ENCODE data around the gene HGFAC.

HGFAC gene

GRCh38 chr4:3468804-3469203 is 27.0 kb downstream of the HGFAC start:
- H3K4me1 ChIP-seq (ENCODE audit: control insufficient read depth, insufficient read depth, low read depth, low read length): peaks cover 5% of the 10 kb centered on the region
- no peak overlapping the region for H3K4ac ChIP-seq (ENCODE audit: low read depth in 1 of 2, low read length in 2 of 2)
- no peaks in the 10 kb centered on the region for H3K9me3 ChIP-seq (ENCODE audit: control insufficient read depth, low read length)
- no peak overlapping the region for H2BK12ac ChIP-seq (ENCODE audit: low read length in 2 of 2)
- H4K91ac ChIP-seq (ENCODE audit: low read length): peak overlapping the region; percentile 37
- H3K27ac ChIP-seq (ENCODE audit: low read length, poor library complexity, severe bottlenecking): no peak overlapping the region
- no peak for DNase-seq
- H3K4me3 ChIP-seq (ENCODE audit: insufficient read depth in 1 of 2, low read depth in 1 of 2, low read length in 2 of 2): no peak overlapping the region
- WGBS: 95% methylated on average over 11 of the region's 11 CpGs
- H3K14ac ChIP-seq (ENCODE audit: low read length in 2 of 2): peak overlapping the region in 1 of 2 experiments; percentile 22
- no peaks in the 10 kb centered on the region for H3K36me3 ChIP-seq (ENCODE audit: control insufficient read depth in 1 of 2, insufficient read depth in 2 of 2, low read depth in 1 of 2, low read length in 2 of 2)
- H4K8ac ChIP-seq (ENCODE audit: low read length): no peak overlapping the region
- H3K27me3 ChIP-seq (ENCODE audit: control insufficient read depth in 1 of 2, insufficient read depth in 1 of 2, low read length in 2 of 2): peaks cover 20 to 56% of the 10 kb centered on the region in 2 experiments
- H3K23ac ChIP-seq (ENCODE audit: low read length in 2 of 2): no peak overlapping the region
- H2AK5ac ChIP-seq (ENCODE audit: low read length, severe bottlenecking): no peak overlapping the region
- H3K18ac ChIP-seq (ENCODE audit: low read depth in 1 of 2, low read length in 2 of 2): no peak overlapping the region
- no peak overlapping the region for H2BK120ac ChIP-seq (ENCODE audit: low read depth, low read length)
- H3K4me2 ChIP-seq (ENCODE audit: low read length, poor library complexity, severe bottlenecking): no peak overlapping the region
- no peaks in the 10 kb centered on the region for H3K79me1 ChIP-seq (replicated peaks; ENCODE audit: low read length, poor library complexity, severe bottlenecking)
- H2AFZ ChIP-seq (ENCODE audit: low read depth, low read length): no peak overlapping the region
- H2BK5ac ChIP-seq (ENCODE audit: low read depth, low read length, poor library complexity, severe bottlenecking): no peak overlapping the region
- no peak overlapping the region for H2BK15ac ChIP-seq (ENCODE audit: low read depth, poor library complexity, severe bottlenecking)
- no peak overlapping the region for H3K9ac ChIP-seq (ENCODE audit: low read length)

DNA sequence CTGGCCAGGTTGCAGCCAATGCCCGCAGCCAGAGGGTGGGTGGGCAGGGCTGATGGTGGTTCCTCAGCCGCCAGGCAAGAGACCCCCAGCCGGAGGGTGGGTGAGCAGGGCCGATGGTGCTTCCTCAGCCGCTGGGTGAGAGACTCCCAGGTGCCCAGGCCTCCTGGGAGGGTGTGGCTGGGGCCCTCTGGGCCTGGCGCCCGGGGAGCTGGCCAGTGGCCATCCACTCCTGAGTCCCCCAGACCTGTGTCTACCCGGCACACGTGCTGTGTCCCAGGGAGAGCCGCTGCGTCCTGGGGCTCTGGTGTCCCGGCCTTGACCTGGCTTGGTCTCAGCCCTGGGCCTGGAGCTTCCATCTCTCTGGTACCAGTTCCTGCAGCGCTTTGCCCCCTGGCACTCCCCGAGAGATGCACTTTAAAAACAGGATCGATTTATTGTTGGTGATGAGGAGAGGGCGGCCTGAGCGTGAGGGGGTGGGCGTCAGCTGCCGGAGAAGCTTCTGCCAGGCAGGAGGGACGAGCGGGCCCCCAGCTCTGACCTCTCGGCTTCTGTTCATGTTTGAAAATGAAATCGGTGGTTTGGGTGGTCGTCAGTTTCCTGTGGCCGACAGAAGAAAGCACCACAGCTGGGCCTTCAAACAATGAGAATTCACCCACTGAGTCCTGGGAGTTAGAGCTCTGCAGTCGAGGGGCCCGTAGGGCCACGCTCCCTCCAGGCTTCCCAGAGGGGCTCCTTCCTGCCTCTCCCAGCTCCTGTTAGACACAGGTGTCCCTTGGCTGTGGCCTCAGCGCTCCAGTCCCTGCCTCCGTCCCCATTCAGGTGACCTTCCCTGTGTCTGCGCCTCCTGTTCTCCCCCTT is 27.8 kb downstream of the HGFAC start:
- H3K27me3 ChIP-seq (ENCODE audit: control insufficient read depth in 1 of 2, insufficient read depth in 1 of 2, low read length in 2 of 2): peaks cover 14 to 54% of the 10 kb centered on the region in 2 experiments
- no peaks in the 10 kb centered on the region for H3K79me1 ChIP-seq (replicated peaks; ENCODE audit: low read length, poor library complexity, severe bottlenecking)
- H2BK12ac ChIP-seq (ENCODE audit: low read length in 2 of 2): no peak overlapping the region
- no peak overlapping the region for H3K9ac ChIP-seq (ENCODE audit: low read length)
- peaks cover 4% of the 10 kb centered on the region for H3K4me1 ChIP-seq (ENCODE audit: control insufficient read depth, insufficient read depth, low read depth, low read length)
- H3K4ac ChIP-seq (ENCODE audit: low read depth in 1 of 2, low read length in 2 of 2): no peak overlapping the region
- 89% methylated on average over 31 of the region's 31 CpGs for WGBS
- H2BK5ac ChIP-seq (ENCODE audit: low read depth, low read length, poor library complexity, severe bottlenecking): no peak overlapping the region
- H2AFZ ChIP-seq (ENCODE audit: low read depth, low read length): no peak overlapping the region
- DNase-seq: no peak
- H3K14ac ChIP-seq (ENCODE audit: low read length in 2 of 2): no peak overlapping the region
- no peak overlapping the region for H2BK15ac ChIP-seq (ENCODE audit: low read depth, poor library complexity, severe bottlenecking)
- H3K4me3 ChIP-seq (ENCODE audit: insufficient read depth in 1 of 2, low read depth in 1 of 2, low read length in 2 of 2): no peak overlapping the region
- H2BK120ac ChIP-seq (ENCODE audit: low read depth, low read length): no peak overlapping the region
- H3K9me3 ChIP-seq (ENCODE audit: control insufficient read depth, low read length): no peaks in the 10 kb centered on the region
- no peak overlapping the region for H4K8ac ChIP-seq (ENCODE audit: low read length)
- H3K4me2 ChIP-seq (ENCODE audit: low read length, poor library complexity, severe bottlenecking): no peak overlapping the region
- H3K23ac ChIP-seq (ENCODE audit: low read length in 2 of 2): no peak overlapping the region
- H3K36me3 ChIP-seq (ENCODE audit: control insufficient read depth in 1 of 2, insufficient read depth in 2 of 2, low read depth in 1 of 2, low read length in 2 of 2): no peaks in the 10 kb centered on the region
- H3K18ac ChIP-seq (ENCODE audit: low read depth in 1 of 2, low read length in 2 of 2): no peak overlapping the region
- no peak overlapping the region for H3K27ac ChIP-seq (ENCODE audit: low read length, poor library complexity, severe bottlenecking)
- no peak overlapping the region for H4K91ac ChIP-seq (ENCODE audit: low read length)
- no peak overlapping the region for H2AK5ac ChIP-seq (ENCODE audit: low read length, severe bottlenecking)

- Histone ChIP-seq H3K4ac (ENCODE audit: low read depth in 1 of 2, low read length in 2 of 2) (no peak overlapping the region), H3K4me3 (ENCODE audit: insufficient read depth in 1 of 2, low read depth in 1 of 2, low read length in 2 of 2) (no peak overlapping the region), H3K9ac (ENCODE audit: low read length) (no peak overlapping the region), H3K4me2 (ENCODE audit: low read length, poor library complexity, severe bottlenecking) (no peak overlapping the region), H2AFZ (ENCODE audit: low read depth, low read length) (no peak overlapping the region), H3K27me3 (ENCODE audit: control insufficient read depth in 1 of 2, insufficient read depth in 1 of 2, low read length in 2 of 2) (peaks cover 14 to 54% of the 10 kb centered on the region in 2 experiments), H3K27ac (ENCODE audit: low read length, poor library complexity, severe bottlenecking) (no peak overlapping the region), H2BK15ac (ENCODE audit: low read depth, poor library complexity, severe bottlenecking) (no peak overlapping the region), H2AK5ac (ENCODE audit: low read length, severe bottlenecking) (no peak overlapping the region), H3K14ac (ENCODE audit: low read length in 2 of 2) (no peak overlapping the region), H3K79me1 (replicated peaks; ENCODE audit: low read length, poor library complexity, severe bottlenecking) (no peaks in the 10 kb centered on the region), H3K9me3 (ENCODE audit: control insufficient read depth, low read length) (no peaks in the 10 kb centered on the region), H2BK12ac (ENCODE audit: low read length in 2 of 2) (no peak overlapping the region), H3K18ac (ENCODE audit: low read depth in 1 of 2, low read length in 2 of 2) (no peak overlapping the region), H3K23ac (ENCODE audit: low read length in 2 of 2) (no peak overlapping the region), H3K4me1 (ENCODE audit: control insufficient read depth, insufficient read depth, low read depth, low read length) (peaks cover 4% of the 10 kb centered on the region), H2BK120ac (ENCODE audit: low read depth, low read length) (no peak overlapping the region), H4K91ac (ENCODE audit: low read length) (no peak overlapping the region), H3K36me3 (ENCODE audit: control insufficient read depth in 1 of 2, insufficient read depth in 2 of 2, low read depth in 1 of 2, low read length in 2 of 2) (no peaks in the 10 kb centered on the region), H2BK5ac (ENCODE audit: low read depth, low read length, poor library complexity, severe bottlenecking) (no peak overlapping the region), H4K8ac (ENCODE audit: low read length) (no peak overlapping the region)
- DNase-seq: no peak
- 88% methylated on average over 25 of the region's 25 CpGs for WGBS
Observed at GRCh38 chr4:3470244-3471097, 28.7 kb downstream of the HGFAC start.
